Activated CD4-positive, alpha-beta T cell treated with anti-CD3 and anti-CD28 coated beads, Interleukin-2, amount 50 U/mL, for 1 hour (primary cell): Measurements from ENCODE around the gene ARRB1.
"Not testable (repeated sequence)": the region's sequence is repeated elsewhere in the genome, so short reads cannot be mapped to it uniquely, and the experiment has no call there.

Source experiments
- DNase-seq: peaks from one replicate; pipeline ENCODE4 v3.0.0-alpha.2; 2020

The ARRB1 gene

GRCh38 chr11:75369560-75370255 is 18.2 kb upstream of the ARRB1 start:
- DNase-seq = no peak

DNA sequence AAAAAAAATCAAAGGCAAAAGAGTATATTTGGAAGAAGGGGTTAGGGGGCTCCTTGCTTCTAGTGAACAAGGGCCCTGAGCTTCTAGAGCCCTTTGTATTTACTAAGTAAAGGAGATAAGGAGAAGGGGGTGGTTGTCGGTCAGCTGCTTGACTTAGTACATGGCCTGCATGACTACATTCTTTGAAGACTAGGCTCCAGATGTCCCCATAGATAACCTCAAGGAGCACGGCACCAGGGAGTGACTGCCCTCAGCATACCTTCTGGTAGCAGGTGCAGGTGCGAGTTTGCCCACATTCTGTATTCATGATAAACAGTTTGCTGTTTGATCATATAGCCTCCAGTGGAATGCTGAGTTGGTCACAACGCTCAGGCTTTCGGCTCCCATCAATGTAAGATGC is 15.4 kb upstream of the ARRB1 start:
- DNase-seq = not testable (repeated sequence)

- DNase-seq = no peak
These were observed 14.3 kb upstream of the ARRB1 start for GRCh38 chr11:75365711-75366181.

DNA sequence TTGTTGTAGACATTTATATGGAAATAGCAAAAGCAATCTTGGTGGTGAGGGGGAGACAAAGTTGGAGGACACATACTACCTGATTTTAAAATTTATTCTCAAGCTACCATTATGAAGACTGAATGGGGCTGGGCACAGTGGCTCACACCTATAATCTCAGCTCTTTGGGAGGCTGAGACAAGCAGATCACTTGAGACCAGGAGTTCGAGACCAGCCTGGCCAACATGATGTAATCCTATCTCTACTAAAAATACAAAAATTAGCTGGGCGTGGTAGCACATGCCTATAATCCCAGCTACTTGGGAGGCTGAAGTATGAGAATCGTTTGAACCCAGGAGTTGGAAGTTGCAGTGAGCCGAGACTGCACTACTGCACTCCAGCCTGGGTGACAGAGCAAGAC is 10.8 kb upstream of the ARRB1 start:
- not testable (repeated sequence) for DNase-seq

GRCh38 chr11:75356613-75357012 is 5.2 kb upstream of the ARRB1 start:
- no peak for DNase-seq

DNA sequence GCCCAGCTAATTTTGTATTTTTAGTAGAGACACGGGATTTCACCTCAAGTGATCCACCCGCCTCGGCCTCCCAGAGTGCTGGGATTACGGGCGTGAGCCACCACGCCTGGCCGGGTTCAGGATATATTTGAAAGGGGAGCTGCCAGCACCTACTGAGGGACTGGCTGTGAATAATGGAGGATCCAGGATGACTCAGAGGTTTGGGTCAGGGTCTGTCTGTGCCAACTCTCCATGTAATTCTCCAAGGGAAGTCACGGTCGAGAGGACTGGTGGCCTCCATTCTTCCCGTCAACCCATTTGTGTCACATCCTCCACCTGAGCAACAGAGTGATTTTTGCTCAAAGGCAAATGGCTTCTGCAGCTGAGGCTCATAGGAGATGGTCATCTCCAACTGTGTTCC is 3.6 kb upstream of the ARRB1 start:
- DNase-seq = no peak

GRCh38 chr11:75352588-75353206 is 1.2 kb upstream of the ARRB1 start:
- DNase-seq = no peak

GRCh38 chr11:75351791-75352587 is 528 bp upstream of the ARRB1 start:
- DNase-seq = peak; percentile 51

DNA sequence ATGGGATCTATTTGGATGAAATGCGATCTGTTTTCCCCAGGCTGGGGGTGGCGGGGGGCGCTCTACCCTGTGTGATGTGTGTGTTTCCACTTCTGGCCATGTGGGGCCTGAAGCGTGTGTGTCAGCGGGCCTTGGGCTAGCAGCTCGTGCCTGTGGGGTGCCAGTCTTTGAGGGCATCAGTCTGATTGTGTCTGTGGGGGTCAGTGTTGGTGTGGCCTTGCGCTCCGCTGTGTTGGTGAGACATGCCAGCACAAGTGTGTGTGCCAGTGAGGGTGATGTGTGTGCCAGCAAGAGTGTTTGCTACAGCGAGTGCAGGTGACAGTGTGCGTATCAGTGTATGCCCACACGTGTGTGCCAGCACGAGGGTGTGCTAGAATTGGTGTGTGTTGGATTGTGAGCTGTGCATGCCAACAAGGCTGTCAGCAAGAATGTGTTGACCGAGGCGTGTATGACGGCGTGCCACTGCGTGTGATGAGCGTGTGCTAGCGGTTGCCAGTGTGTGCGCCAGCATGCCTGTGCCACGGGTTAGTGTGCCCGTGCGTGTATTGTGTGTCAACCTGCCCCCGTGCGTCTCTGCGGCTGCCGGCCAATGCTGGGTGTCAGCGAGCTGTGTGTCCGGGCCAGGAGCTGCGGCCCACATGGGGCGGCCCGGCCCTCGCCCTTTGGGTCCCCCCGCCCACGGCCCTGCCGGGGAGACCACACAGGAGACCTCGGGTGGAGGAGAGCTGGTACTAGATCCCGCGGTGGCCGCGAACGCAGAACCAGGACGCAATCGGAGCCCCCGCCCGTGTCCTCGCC is 519 bp downstream of the ARRB1 start:
- peak; percentile 36 for DNase-seq

DNA sequence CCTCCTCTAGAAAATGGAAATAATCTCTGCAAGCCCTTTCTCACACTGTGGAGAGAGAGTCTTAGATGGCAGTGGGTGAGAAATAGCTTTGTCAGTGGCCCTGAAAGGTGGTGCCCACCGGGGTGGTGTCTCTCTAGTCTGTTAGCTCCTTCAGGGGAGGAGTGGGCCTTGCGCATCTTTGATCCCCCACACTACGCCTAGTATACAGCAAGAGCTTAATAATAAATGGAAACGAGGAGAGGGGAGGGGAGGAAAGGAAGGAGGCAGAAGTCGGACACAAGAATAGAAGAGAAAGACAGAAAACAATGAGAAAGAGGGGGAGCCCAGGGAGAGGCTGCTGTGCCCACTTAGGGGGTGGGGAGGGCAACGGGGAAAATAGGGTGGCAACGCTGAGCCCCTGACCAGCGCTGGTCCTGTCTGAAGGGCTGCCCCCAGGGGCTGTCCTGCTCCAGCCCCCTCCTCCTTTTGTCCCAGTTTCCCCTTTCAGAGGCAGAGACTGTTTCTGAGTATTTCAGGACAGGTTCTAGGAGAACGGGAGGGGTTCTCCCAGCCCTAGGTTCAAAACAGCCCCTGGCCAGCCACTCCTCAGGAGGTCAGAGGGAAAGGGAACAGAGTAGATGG is 1.2 kb downstream of the ARRB1 start:
- no peak for DNase-seq

GRCh38 chr11:75349521-75350116 is 1.8 kb downstream of the ARRB1 start:
- no peak for DNase-seq

- no peak for DNase-seq
These were observed 3.5 kb downstream of the ARRB1 start for GRCh38 chr11:75347781-75348566.

GRCh38 chr11:75346912-75347647 is 4.4 kb downstream of the ARRB1 start:
- no peak for DNase-seq

DNA sequence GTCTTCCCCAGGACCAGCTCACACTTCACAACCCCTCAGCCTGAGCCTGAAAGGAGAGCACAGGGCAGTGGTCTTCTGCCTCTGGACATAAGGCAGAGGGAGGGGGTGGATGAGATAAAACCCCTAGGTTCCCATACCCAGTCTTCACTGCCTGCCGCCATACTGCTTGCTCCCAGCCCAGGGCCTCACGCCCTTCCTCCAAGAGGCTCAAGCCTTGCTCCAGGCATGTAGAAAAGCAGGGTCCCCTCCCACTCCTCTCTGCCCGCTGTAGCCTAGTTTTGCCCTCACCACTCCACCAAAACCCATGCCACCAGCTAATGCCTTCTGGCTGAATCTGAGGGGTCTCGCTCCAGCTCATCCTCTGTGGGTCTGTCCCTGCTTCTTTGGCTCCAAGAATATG is 5.2 kb downstream of the ARRB1 start:
- DNase-seq = no peak

GRCh38 chr11:75345455-75346160 is 5.9 kb downstream of the ARRB1 start:
- no peak for DNase-seq

DNA sequence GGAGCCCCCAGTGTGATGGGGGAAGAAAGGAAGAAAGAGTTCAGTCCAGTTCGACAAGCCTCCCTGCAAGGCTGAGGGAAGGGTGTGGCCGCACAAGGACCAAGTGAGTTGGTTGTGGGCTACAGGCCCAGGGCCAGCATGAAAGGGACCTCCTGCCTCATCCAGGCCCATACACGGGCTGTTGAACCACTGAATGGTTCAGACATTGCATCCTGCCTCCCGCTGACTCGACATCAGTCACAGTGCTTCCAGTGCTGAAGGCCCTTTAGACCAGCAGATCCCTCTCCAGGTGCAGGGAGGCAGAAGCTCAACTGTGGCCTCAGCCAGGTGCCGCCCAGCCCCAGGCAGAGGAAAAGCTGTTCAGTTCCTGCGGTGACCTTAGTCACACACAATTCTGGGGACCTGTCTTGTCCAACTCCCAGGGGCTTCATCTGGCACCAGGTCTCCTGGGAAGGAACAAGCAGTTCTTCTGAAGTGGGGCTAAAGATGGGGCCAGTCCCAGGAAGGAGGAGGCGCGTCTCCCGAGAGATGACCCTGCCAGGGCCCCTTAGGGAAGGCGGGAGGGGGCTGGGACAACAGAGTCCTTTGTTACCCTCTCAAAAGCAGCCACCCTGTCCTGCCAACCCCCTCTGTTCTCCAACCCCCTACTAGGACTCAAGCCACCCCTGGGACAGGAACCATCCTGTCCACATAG is 6.6 kb downstream of the ARRB1 start:
- DNase-seq = no peak

GRCh38 chr11:75344186-75344585 is 7.3 kb downstream of the ARRB1 start:
- DNase-seq = no peak

DNA sequence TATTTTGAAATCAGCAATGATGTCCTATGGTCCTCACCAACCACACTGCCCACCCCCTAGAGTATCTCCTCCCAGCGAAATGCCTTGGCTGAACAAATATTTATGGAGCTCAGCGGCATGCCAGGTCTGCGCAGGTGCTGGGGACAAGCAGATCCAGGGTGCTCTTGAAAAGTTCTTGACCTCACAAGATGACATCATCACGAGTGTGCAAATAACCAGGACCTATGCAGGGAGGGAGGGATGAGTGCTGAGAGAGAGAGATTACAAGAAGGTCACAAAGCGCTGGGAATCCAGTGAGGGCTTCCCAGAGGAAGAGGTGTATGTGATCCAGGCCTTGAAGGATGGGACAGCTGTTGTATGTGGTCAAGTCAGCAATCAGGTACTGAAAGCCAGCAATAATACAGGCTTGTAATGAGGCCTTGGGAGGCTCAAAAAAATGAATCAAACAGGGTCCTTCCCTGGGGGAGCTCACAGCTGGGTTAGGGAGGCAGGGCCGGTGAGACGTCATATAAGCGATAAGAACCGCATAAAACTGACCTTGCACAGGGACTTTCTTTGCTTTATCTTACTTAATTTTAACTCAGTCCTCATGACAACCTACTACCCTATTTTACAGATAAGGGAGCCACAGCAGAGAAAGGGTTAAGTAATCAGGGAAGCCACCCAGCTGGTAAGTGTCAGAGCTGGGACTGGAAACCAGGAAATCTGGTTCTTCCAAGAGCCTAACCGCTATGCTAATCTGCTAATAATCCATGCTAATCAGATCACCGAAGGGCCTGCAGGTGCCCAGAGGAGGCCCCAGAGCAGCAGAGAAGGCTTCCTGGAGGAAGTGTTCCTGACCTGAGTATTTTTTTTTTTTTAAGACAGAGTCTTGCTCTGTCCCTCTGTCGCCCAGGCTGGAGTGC is 8.2 kb downstream of the ARRB1 start:
- DNase-seq = no peak
